IMR-90 (cell line): ENCODE measurements around the gene KBTBD12. TPM values are rescaled to one million over a fixed set of nuclear protein-coding genes. Genes with fewer than 3 reads are reported as not detected.

Experiments
- ATAC-seq: fragments of 200-7000 bp; cut with Tn5 transposase; 2 replicates; pipeline ENCODE4 v1.9.1; 2020; ENCODE audit warnings: low read depth, mild to moderate bottlenecking, moderate library complexity
- BruUV-seq: library from RNA; stranded (reverse); fragments of 400-500 nt; replicated peaks from 2 replicates; lab custom pipeline; 2021; lab: Mats Ljungman, UMichigan
- CTCF ChIA-PET: fragments of 300-600 bp; formaldehyde crosslinking; extraction: SDS; loops from one replicate; lab custom pipeline; 2021; ENCODE audit warnings: antibody characterized with exemption; lab: Yijun Ruan, JAX
- POLR2A ChIA-PET: fragments of 300-600 bp; sonication (Branson Sonifier 250); formaldehyde crosslinking; loops from one replicate; lab custom pipeline; 2022; ENCODE audit warnings: antibody characterized with exemption; ENCODE audit not compliant: unreplicated experiment; lab: Charles Lee
- DNase-seq: peaks from one replicate; pipeline ENCODE4 v3.0.0; 2013
- H2AFZ ChIP-seq: replicated peaks from 2 replicates; pipeline ENCODE3; 2013; ENCODE audit warnings: low read length, mild to moderate bottlenecking; ENCODE audit not compliant: poor library complexity
- H2AK5ac ChIP-seq: 2 replicates; pipeline ENCODE4 v1.6.1; 2013; ENCODE audit warnings: low read depth, low read length, inconsistent platforms
- H2AK9ac ChIP-seq: replicated peaks from 2 replicates; pipeline ENCODE3; 2013; ENCODE audit warnings: mild to moderate bottlenecking, low read depth, low read length, moderate library complexity; ENCODE audit not compliant: poor library complexity
- H2BK120ac ChIP-seq: 2 replicates; pipeline ENCODE4 v1.6.1; 2013; ENCODE audit warnings: low read depth, low read length, inconsistent platforms
- H2BK15ac ChIP-seq: 3 replicates; pipeline ENCODE4 v1.6.1; 2013; ENCODE audit warnings: low read depth, low read length, inconsistent platforms
- H2BK20ac ChIP-seq: 2 replicates; pipeline ENCODE4 v1.6.1; 2013; ENCODE audit warnings: low read depth, mild to moderate bottlenecking, inconsistent platforms, low read length, moderate library complexity
- H2BK5ac ChIP-seq: 2 replicates; pipeline ENCODE4 v1.6.1; 2013; ENCODE audit warnings: mild to moderate bottlenecking, low read depth, low read length, inconsistent platforms; ENCODE audit not compliant: poor library complexity, severe bottlenecking
- H3K14ac ChIP-seq: replicated peaks from 2 replicates; pipeline ENCODE4 v1.6.1; 2013; ENCODE audit warnings: low read depth, low read length, inconsistent platforms
- H3K18ac ChIP-seq: 2 replicates; pipeline ENCODE4 v1.6.1; 2013; ENCODE audit warnings: low read depth, low read length, control low read depth
- H3K23ac ChIP-seq: 2 replicates; pipeline ENCODE4 v1.6.1; 2013; ENCODE audit warnings: low read depth, low read length, inconsistent platforms
- H3K27ac ChIP-seq: 2 replicates; pipeline ENCODE4 v1.5.1; 2013; ENCODE audit warnings: mild to moderate bottlenecking, control low read depth, low read length; ENCODE audit not compliant: insufficient read depth
- H3K27me3 ChIP-seq: 2 replicates; pipeline ENCODE4 v1.6.1; 2013; ENCODE audit warnings: low read length; ENCODE audit not compliant: control insufficient read depth, insufficient read depth
- H3K36me3 ChIP-seq: 2 replicates; pipeline ENCODE4 v1.6.1; 2013; ENCODE audit warnings: low read length, mixed read lengths; ENCODE audit not compliant: control insufficient read depth, insufficient read depth
- H3K4ac ChIP-seq: 2 replicates; pipeline ENCODE4 v1.6.1; 2013; ENCODE audit warnings: low read depth, low read length, inconsistent platforms
- H3K4me1 ChIP-seq: 2 replicates; pipeline ENCODE4 v1.6.1; 2013; ENCODE audit warnings: low read length, mixed read lengths; ENCODE audit not compliant: control insufficient read depth, insufficient read depth
- H3K4me2 ChIP-seq: 2 replicates; pipeline ENCODE4 v1.6.1; 2013; ENCODE audit warnings: low read depth, mild to moderate bottlenecking, control low read depth, low read length, moderate library complexity
- H3K4me3 ChIP-seq: 2 replicates; pipeline ENCODE4 v1.5.1; 2013; ENCODE audit warnings: low read depth, mild to moderate bottlenecking, control low read depth, low read length, moderate library complexity; ENCODE audit not compliant: insufficient read depth
- H3K56ac ChIP-seq: 2 replicates; pipeline ENCODE4 v1.6.1; 2013; ENCODE audit warnings: low read length, inconsistent platforms; ENCODE audit not compliant: insufficient read depth; ENCODE audit errors: extremely low read depth
- H3K79me1 ChIP-seq, 2 experiments: 2 replicates each; pipeline ENCODE4 v1.6.1; 2013; ENCODE audit warnings: low read length in 2 of 2, inconsistent platforms in 1 of 2, low read depth in 1 of 2
- H3K9ac ChIP-seq: 2 replicates; pipeline ENCODE4 v1.6.1; 2013; ENCODE audit warnings: low read depth, low read length, control low read depth
- H3K9me1 ChIP-seq: 2 replicates; pipeline ENCODE4 v1.6.1; 2013; ENCODE audit warnings: low read length, inconsistent platforms; ENCODE audit not compliant: insufficient read depth
- H3K9me3 ChIP-seq: 2 replicates; pipeline ENCODE4 v1.6.1; 2013; ENCODE audit warnings: low read length; ENCODE audit not compliant: control insufficient read depth, insufficient read depth
- H4K20me1 ChIP-seq: 2 replicates; pipeline ENCODE4 v1.6.1; 2013; ENCODE audit warnings: low read length, inconsistent platforms; ENCODE audit not compliant: insufficient read depth
- H4K5ac ChIP-seq: 2 replicates; pipeline ENCODE4 v1.6.1; 2013; ENCODE audit warnings: mild to moderate bottlenecking, low read depth, low read length, control low read depth
- H4K8ac ChIP-seq, 2 experiments: 2 replicates each; pipeline ENCODE4 v1.6.1; 2013; ENCODE audit warnings: low read depth in 2 of 2, low read length in 2 of 2, control low read depth in 1 of 2, inconsistent platforms in 1 of 2
- H4K91ac ChIP-seq: 2 replicates; pipeline ENCODE4 v1.6.1; 2013; ENCODE audit warnings: low read depth, low read length, inconsistent platforms; ENCODE audit not compliant: insufficient read depth
- BHLHE40 ChIP-seq: fragments of 150-350 bp; IDR thresholded peaks from 2 replicates; pipeline ENCODE4 v1.6.1; 2016; ENCODE audit warnings: mild to moderate bottlenecking, low read depth, low read length
- CEBPB ChIP-seq: IDR thresholded peaks from 2 replicates; pipeline ENCODE4 v1.6.1; 2012; ENCODE audit warnings: low read depth, low read length, improper control_type of control experiment
- CHD1 ChIP-seq: IDR thresholded peaks from 2 replicates; pipeline ENCODE4 v1.6.1; 2012; ENCODE audit warnings: low read depth, low read length, improper control_type of control experiment
- CTCF ChIP-seq: conservative IDR thresholded peaks from 2 replicates; pipeline ENCODE4 v1.5.1; 2012; ENCODE audit warnings: mild to moderate bottlenecking, low read depth, low read length, improper control_type of control experiment
- ELK1 ChIP-seq: fragments of 150-350 bp; IDR thresholded peaks from 2 replicates; pipeline ENCODE4 v1.6.1; 2016; ENCODE audit warnings: low read depth, mild to moderate bottlenecking, low read length, moderate library complexity, borderline replicate concordance
- FOS ChIP-seq: fragments of 150-350 bp; IDR thresholded peaks from 2 replicates; pipeline ENCODE4 v1.6.1; 2016; ENCODE audit warnings: low read depth, low read length
- MAFK ChIP-seq: IDR thresholded peaks from 2 replicates; pipeline ENCODE4 v1.6.1; 2012; ENCODE audit warnings: low read depth, low read length, improper control_type of control experiment
- MAZ ChIP-seq: IDR thresholded peaks from 2 replicates; pipeline ENCODE4 v1.6.1; 2012; ENCODE audit warnings: low read depth, mild to moderate bottlenecking, low read length, improper control_type of control experiment, moderate library complexity, borderline replicate concordance
- MXI1 ChIP-seq: IDR thresholded peaks from 2 replicates; pipeline ENCODE4 v1.6.1; 2012; ENCODE audit warnings: low read depth, mild to moderate bottlenecking, low read length, moderate library complexity, borderline replicate concordance
- NFE2L2 ChIP-seq: fragments of 150-350 bp; IDR thresholded peaks from 2 replicates; pipeline ENCODE4 v1.6.1; 2016; ENCODE audit warnings: low read depth, mild to moderate bottlenecking, low read length
- POLR2A ChIP-seq: IDR thresholded peaks from 2 replicates; pipeline ENCODE4 v1.6.1; 2012; ENCODE audit warnings: mild to moderate bottlenecking, low read depth, low read length
- RAD21 ChIP-seq: IDR thresholded peaks from 2 replicates; pipeline ENCODE4 v1.6.1; 2012; ENCODE audit warnings: low read length, improper control_type of control experiment
- RCOR1 ChIP-seq: IDR thresholded peaks from 2 replicates; pipeline ENCODE4 v1.6.1; 2012; ENCODE audit warnings: mild to moderate bottlenecking, low read length, improper control_type of control experiment; ENCODE audit not compliant: insufficient replicate concordance
- RFX5 ChIP-seq: IDR thresholded peaks from 2 replicates; pipeline ENCODE4 v1.8.0; 2012; ENCODE audit warnings: low read depth, mild to moderate bottlenecking, low read length, moderate library complexity
- SMC3 ChIP-seq: fragments of 150-350 bp; IDR thresholded peaks from 2 replicates; pipeline ENCODE4 v1.6.1; 2016; ENCODE audit warnings: low read depth, mild to moderate bottlenecking, antibody characterized with exemption, low read length, moderate library complexity
- WGBS, 2 experiments: methylation state at CpG; one replicate each; pipeline versions ENCODE4 v1.1.5 to v1.1.7; 2013; ENCODE audit warnings: missing lambda C conversion rate in 2 of 2; ENCODE audit not compliant: insufficient read length in 1 of 2; ENCODE audit errors: extremely low coverage in 2 of 2; 5-methylcytosine and 5-hydroxymethylcytosine counted together
- dilution Hi-C: fragments of 300-500 bp; cut with HindIII; formaldehyde crosslinking; loops from one replicate; pipeline ENCODE4 v1.14.3; 2018; ENCODE audit warnings: low sequenced_read_pairs; ENCODE audit not compliant: unreplicated experiment
- in situ Hi-C: fragments of 300-500 bp; cut with MboI; formaldehyde crosslinking; loops from 3 replicates; pipeline ENCODE4 v1.14.3; 2019; ENCODE audit warnings: low sequenced_read_pairs, inconsistent platforms, mixed read lengths
- intact Hi-C: fragments of 100-400 bp; cut with micrococcal nuclease; formaldehyde crosslinking; loops from 2 replicates; pipeline ENCODE4 v1.10.0; 2022
- polyA plus RNA-seq, 3 experiments: library from polyadenylated mRNA; depleted of rRNA; stranded (reverse); fragments of >200 nt; gene quantifications; 2 replicates each; pipeline ENCODE4 v1.2.3, GENCODE V29; 2012; ENCODE audit warnings: low replicate concordance in 1 of 3
- total RNA-seq: library from RNA; depleted of rRNA; stranded (reverse); fragments of >200 nt; gene quantifications from 2 replicates; pipeline ENCODE4 v1.2.3, GENCODE V29; 2012
- TF ChIP-seq, protein P1 (sequence below): fragments of 150-350 bp; IDR thresholded peaks from 2 replicates; pipeline ENCODE4 v1.6.1; 2017; ENCODE audit warnings: mild to moderate bottlenecking, antibody characterized with exemption, low read length, low read depth

KBTBD12 gene
- total and polyA plus RNA-seq, 2 of the 4 experiments (the other 2 are of a cell fraction) = not detected

DNA sequence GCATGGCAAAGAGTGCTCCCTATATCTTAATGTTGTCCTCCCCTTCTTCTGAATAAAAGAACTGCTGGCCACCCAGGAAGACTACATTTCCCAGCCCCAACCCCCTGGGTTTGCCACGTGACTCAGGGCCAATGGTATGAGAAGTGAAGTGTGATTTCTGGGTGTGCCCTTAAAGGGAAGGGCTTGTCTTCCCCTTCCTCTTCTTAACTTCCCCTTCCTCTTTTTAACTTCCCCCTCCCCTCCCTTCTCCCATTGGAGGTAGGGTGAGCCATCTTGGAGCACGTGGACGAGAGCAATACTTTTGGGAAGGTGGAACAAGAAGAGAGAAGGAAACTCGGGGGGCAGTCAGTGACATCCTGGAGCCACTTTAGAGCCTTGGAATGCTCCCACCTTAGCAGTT, 6.8 kb upstream of the KBTBD12 start:
- WGBS, 2 experiments = no CpG with 5 or more reads among the region's 4 CpGs
- Histone ChIP-seq H3K18ac (no peak overlapping the region), H2BK15ac (no peak overlapping the region), H3K4ac (no peak overlapping the region), H3K23ac (no peak overlapping the region), H2AK9ac (no peak overlapping the region), H4K20me1 (no peaks in the 10 kb centered on the region), H2AK5ac (no peak overlapping the region), H3K9me3 (no peaks in the 10 kb centered on the region; the same call in 1 of the 2 replicates), H2BK120ac (no peak overlapping the region), H3K9me1 (no peaks in the 10 kb centered on the region), H2AFZ (no peak overlapping the region), H3K9ac (no peak overlapping the region), H3K4me2 (no peak overlapping the region), H3K14ac (no peak overlapping the region), H3K4me3 (no peak overlapping the region), H3K79me1 (no peaks in the 10 kb centered on the region), H3K27ac (no peak overlapping the region), H3K4me1 (no peaks in the 10 kb centered on the region), H4K91ac (no peak overlapping the region), H2BK5ac (no peak overlapping the region), H4K8ac (no peak overlapping the region), H3K36me3 (no peaks in the 10 kb centered on the region), H3K27me3 (peaks cover 43% of the 10 kb centered on the region), H2BK20ac (no peak overlapping the region), H3K56ac (no peak overlapping the region), H4K5ac (no peak overlapping the region)
- no TSS peak for BruUV-seq
- intact Hi-C loops = no loop called here
- dilution Hi-C loops = no loop called here
- TF ChIP-seq CEBPB (no peak), CTCF (no peak), SMC3 (no peak), MAFK (no peak), CHD1 (no peak), RFX5 (no peak), MXI1 (no peak), NFE2L2 (no peak), MAZ (no peak), BHLHE40 (no peak), POLR2A (no peak), RCOR1 (no peak), RAD21 (no peak), FOS (no peak), ELK1 (no peak)
- TF ChIP-seq, protein P1, sequence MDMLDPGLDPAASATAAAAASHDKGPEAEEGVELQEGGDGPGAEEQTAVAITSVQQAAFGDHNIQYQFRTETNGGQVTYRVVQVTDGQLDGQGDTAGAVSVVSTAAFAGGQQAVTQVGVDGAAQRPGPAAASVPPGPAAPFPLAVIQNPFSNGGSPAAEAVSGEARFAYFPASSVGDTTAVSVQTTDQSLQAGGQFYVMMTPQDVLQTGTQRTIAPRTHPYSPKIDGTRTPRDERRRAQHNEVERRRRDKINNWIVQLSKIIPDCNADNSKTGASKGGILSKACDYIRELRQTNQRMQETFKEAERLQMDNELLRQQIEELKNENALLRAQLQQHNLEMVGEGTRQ = no peak
- DNase-seq = no peak
- no peak for ATAC-seq
- ChIA-PET POLR2A (no interaction called here), CTCF (no interaction called here)
- in situ Hi-C loops = no loop called here
